Mammary epithelial cell (primary cell): ENCODE results near the gene MYEOV.

Experiments used
- CTCF ChIP-seq, 2 donors: IDR thresholded peaks in 1 of 2; conservative IDR thresholded peaks in 1 of 2; 2 replicates each; pipeline ENCODE4 v1.5.1; 2011 to 2012; ENCODE audit warnings: inconsistent platforms in 2 of 2, low read length in 2 of 2, mild to moderate bottlenecking in 2 of 2, control low read depth in 1 of 2, low read depth in 1 of 2; ENCODE audit not compliant: insufficient read depth in 1 of 2; ENCODE audit errors: extremely low read depth in 1 of 2
- EZH2 ChIP-seq: IDR thresholded peaks from 2 replicates; pipeline ENCODE4 v1.6.1; 2012; ENCODE audit warnings: low read length, inconsistent platforms, borderline replicate concordance

- TF ChIP-seq CTCF (conservative IDR thresholded peaks at IDR 0.05 in 1 of 2, IDR thresholded peaks at IDR 0.05 in 1 of 2; ENCODE audit: extremely low read depth in 1 of 2, insufficient read depth in 1 of 2, low read depth in 1 of 2, low read length in 2 of 2) = no peak
- no peak for TF ChIP-seq EZH2
These were observed 40.9 kb upstream of the MYEOV start for GRCh38 chr11:69253028-69253427.
